HFF-Myc (cell line): Measurements from ENCODE around the gene BCL7C.

Experiments used
- DNase-seq: peaks from one replicate; pipeline ENCODE4 v3.0.0-alpha.2; 2011; ENCODE audit warnings: low read depth; ENCODE audit errors: extremely low read depth
- H3K4me3 ChIP-seq: replicated peaks from 2 replicates; pipeline ENCODE4 v1.5.1; 2011; ENCODE audit warnings: low read depth, mild to moderate bottlenecking, control low read depth, low read length
- CTCF ChIP-seq: IDR thresholded peaks from 2 replicates; pipeline ENCODE4 v1.5.1; 2012; ENCODE audit warnings: mild to moderate bottlenecking, low read depth, low read length, control low read depth; ENCODE audit errors: missing control alignments

Gene BCL7C

GRCh38 chr16:30844346-30844670 is 49.6 kb downstream of the BCL7C start:
- no peak overlapping the region for H3K4me3 ChIP-seq
- no peak for TF ChIP-seq CTCF
- no peak for DNase-seq

GRCh38 chr16:30843501-30843900 is 50.4 kb downstream of the BCL7C start:
- no peak for TF ChIP-seq CTCF
- DNase-seq = no peak
- H3K4me3 ChIP-seq = no peak overlapping the region

- TF ChIP-seq CTCF = no peak
- no peak overlapping the region for H3K4me3 ChIP-seq
- DNase-seq = no peak
Measured at GRCh38 chr16:30842971-30843370, 50.9 kb downstream of the BCL7C start.

- DNase-seq = no peak
- no peak overlapping the region for H3K4me3 ChIP-seq
- TF ChIP-seq CTCF = no peak
Measured at GRCh38 chr16:30841332-30841731, 52.5 kb downstream of the BCL7C start.

GRCh38 chr16:30840611-30841010 is 53.3 kb downstream of the BCL7C start:
- no peak for TF ChIP-seq CTCF
- DNase-seq = no peak
- H3K4me3 ChIP-seq = no peak overlapping the region

- H3K4me3 ChIP-seq = no peak overlapping the region
- DNase-seq = no peak
- TF ChIP-seq CTCF = no peak
Measured at GRCh38 chr16:30839523-30840227, 54.2 kb downstream of the BCL7C start.
